HEK293 (cell line): ENCODE results near the gene MAN1B1.

ENCODE experiments used
- AEBP2 ChIP-seq: fragments of 450-650 bp; formaldehyde crosslinking; IDR thresholded peaks from 2 replicates; pipeline ENCODE4 v1.5.1; 2016; ENCODE audit warnings: missing biosample characterization, missing genetic modification characterization, borderline replicate concordance
- GLI2 ChIP-seq: fragments of 450-650 bp; formaldehyde crosslinking; IDR thresholded peaks from 2 replicates; pipeline ENCODE4; 2017; ENCODE audit warnings: missing biosample characterization, missing genetic modification characterization, low read depth, borderline replicate concordance
- HOXA7 ChIP-seq: sonication (generic); formaldehyde crosslinking; IDR thresholded peaks from 2 replicates; pipeline ENCODE4 v1.8.1; 2022; ENCODE audit warnings: missing genetic modification reagents, borderline replicate concordance
- IKZF3 ChIP-seq: fragments of 450-650 bp; IDR thresholded peaks from 2 replicates; pipeline ENCODE4 v1.5.0; 2018; ENCODE audit warnings: missing biosample characterization, mild to moderate bottlenecking, missing genetic modification characterization, moderate library complexity
- KLF1 ChIP-seq: fragments of 450-650 bp; formaldehyde crosslinking; IDR thresholded peaks from 2 replicates; pipeline ENCODE4 v1.5.1; 2016; ENCODE audit warnings: missing biosample characterization, missing genetic modification characterization
- MEIS1 ChIP-seq: sonication (generic); formaldehyde crosslinking; IDR thresholded peaks from 2 replicates; pipeline ENCODE4 v1.8.1; 2022; ENCODE audit warnings: missing genetic modification reagents, mild to moderate bottlenecking, borderline replicate concordance
- OVOL3 ChIP-seq: fragments of 450-650 bp; formaldehyde crosslinking; IDR thresholded peaks from 2 replicates; pipeline ENCODE4 v1.5.1; 2016; ENCODE audit warnings: missing biosample characterization, missing genetic modification characterization
- PATZ1 ChIP-seq: fragments of 450-650 bp; formaldehyde crosslinking; IDR thresholded peaks from 2 replicates; pipeline ENCODE4 v1.5.1; 2016; ENCODE audit warnings: missing biosample characterization, missing genetic modification characterization
- SP3 ChIP-seq: fragments of 450-650 bp; formaldehyde crosslinking; IDR thresholded peaks from 2 replicates; pipeline ENCODE4 v1.5.1; 2016; ENCODE audit warnings: missing biosample characterization, missing genetic modification characterization
- ZBTB11 ChIP-seq: fragments of 450-650 bp; formaldehyde crosslinking; conservative IDR thresholded peaks from 2 replicates; pipeline ENCODE4 v1.5.1; 2016; ENCODE audit warnings: low read depth, missing biosample characterization, missing genetic modification characterization
- ZBTB20 ChIP-seq: fragments of 450-650 bp; formaldehyde crosslinking; IDR thresholded peaks from 2 replicates; pipeline ENCODE4 v1.5.1; 2016; ENCODE audit warnings: missing biosample characterization, missing genetic modification characterization
- ZFP69B ChIP-seq: fragments of 450-650 bp; formaldehyde crosslinking; IDR thresholded peaks from 2 replicates; pipeline ENCODE4 v1.5.1; 2016; ENCODE audit warnings: missing biosample characterization, missing genetic modification characterization
- ZNF175 ChIP-seq: fragments of 450-650 bp; formaldehyde crosslinking; IDR thresholded peaks from 2 replicates; pipeline ENCODE4 v1.5.1; 2016; ENCODE audit warnings: missing biosample characterization, missing genetic modification characterization
- ZNF248 ChIP-seq: fragments of 450-650 bp; formaldehyde crosslinking; IDR thresholded peaks from 2 replicates; pipeline ENCODE4 v1.5.1; 2017; ENCODE audit warnings: missing biosample characterization, missing genetic modification characterization
- ZNF266 ChIP-seq: fragments of 450-650 bp; formaldehyde crosslinking; IDR thresholded peaks from 2 replicates; pipeline ENCODE4 v1.5.1; 2016; ENCODE audit warnings: missing biosample characterization, missing genetic modification characterization, low read depth
- ZNF335 ChIP-seq: fragments of 450-650 bp; formaldehyde crosslinking; conservative IDR thresholded peaks from 2 replicates; pipeline ENCODE4 v1.5.1; 2016; ENCODE audit warnings: missing biosample characterization, missing genetic modification characterization
- ZNF341 ChIP-seq: fragments of 450-650 bp; formaldehyde crosslinking; IDR thresholded peaks from 2 replicates; pipeline ENCODE4; 2016; ENCODE audit warnings: low read depth, missing biosample characterization, missing genetic modification characterization
- ZNF362 ChIP-seq: fragments of 450-650 bp; formaldehyde crosslinking; IDR thresholded peaks from 2 replicates; pipeline ENCODE4 v1.5.1; 2016; ENCODE audit warnings: missing biosample characterization, missing genetic modification characterization
- ZNF404 ChIP-seq: fragments of 450-650 bp; formaldehyde crosslinking; IDR thresholded peaks from 2 replicates; pipeline ENCODE4 v1.5.1; 2017; ENCODE audit warnings: missing biosample characterization, missing genetic modification characterization
- ZNF585B ChIP-seq: fragments of 450-650 bp; formaldehyde crosslinking; IDR thresholded peaks from 2 replicates; pipeline ENCODE4 v1.5.1; 2016; ENCODE audit warnings: missing biosample characterization, missing genetic modification characterization
- ZNF707 ChIP-seq: fragments of 450-650 bp; formaldehyde crosslinking; IDR thresholded peaks from 2 replicates; pipeline ENCODE4 v1.5.1; 2016; ENCODE audit warnings: missing biosample characterization, missing genetic modification characterization
- ZNF776 ChIP-seq: fragments of 450-650 bp; formaldehyde crosslinking; IDR thresholded peaks from 2 replicates; pipeline ENCODE4 v1.5.0; 2017; ENCODE audit warnings: missing biosample characterization, missing genetic modification characterization, borderline replicate concordance
- ZNF785 ChIP-seq: fragments of 450-650 bp; formaldehyde crosslinking; IDR thresholded peaks from 2 replicates; pipeline ENCODE4 v1.5.1; 2016; ENCODE audit warnings: missing biosample characterization, missing genetic modification characterization
- ZSCAN5A ChIP-seq: fragments of 450-650 bp; formaldehyde crosslinking; IDR thresholded peaks from 2 replicates; pipeline ENCODE4 v1.5.1; 2016; ENCODE audit warnings: missing biosample characterization, missing genetic modification characterization
- TF ChIP-seq, protein P1 (sequence below): fragments of 450-650 bp; formaldehyde crosslinking; optimal IDR thresholded peaks from 2 replicates; pipeline ENCODE3; 2016; ENCODE audit warnings: missing biosample characterization, mild to moderate bottlenecking, missing genetic modification characterization

Gene MAN1B1

DNA sequence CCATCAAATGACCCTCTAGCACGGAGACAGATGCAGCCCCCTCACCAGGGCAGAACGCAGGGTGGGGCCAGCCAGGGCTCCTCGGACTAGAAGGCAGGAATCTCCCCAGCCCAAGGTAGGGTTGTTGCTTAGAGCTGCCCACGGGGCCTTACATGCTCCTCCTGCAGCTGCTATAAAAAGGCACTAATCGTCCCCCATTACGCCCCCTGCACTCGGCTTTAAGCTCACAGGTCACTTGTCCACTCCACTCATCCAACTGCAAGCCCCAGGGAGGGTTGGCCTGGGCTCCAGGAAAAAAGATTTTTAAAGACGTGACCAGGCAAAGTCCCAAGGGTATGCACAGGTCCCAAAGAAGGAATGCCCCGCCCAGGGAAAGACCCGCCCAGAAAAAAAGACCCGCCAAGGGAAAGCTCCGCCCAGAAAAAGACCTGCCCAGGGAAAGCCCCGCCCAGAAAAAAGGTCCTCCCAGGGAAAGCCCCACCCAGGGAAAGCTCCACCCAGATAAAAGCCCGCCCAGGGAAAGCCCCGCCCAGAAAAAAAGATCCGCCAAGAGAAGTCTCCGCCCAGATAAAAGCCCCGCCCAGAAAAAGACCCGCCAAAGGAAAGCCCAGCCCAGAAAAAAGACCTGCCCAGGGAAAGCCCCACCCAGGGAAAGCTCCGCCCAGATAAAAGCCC lies 63.3 kb downstream of the MAN1B1 start (continued):
- TF ChIP-seq ZNF707 (tag by site-specific recombination) (no peak), ZNF341 (tag by site-specific recombination) (peak; percentile 89), ZNF404 (tag by site-specific recombination) (no peak), SP3 (tag by site-specific recombination) (peak; percentile 94), ZFP69B (tag by site-specific recombination) (no peak), GLI2 (no peak), ZNF248 (tag by site-specific recombination) (no peak), HOXA7 (CRISPR knock-in tag) (no peak), ZBTB20 (tag by site-specific recombination) (no peak), ZNF335 (peak; percentile 59), IKZF3 (tag by site-specific recombination) (peak; percentile 83), ZSCAN5A (tag by site-specific recombination) (no peak), ZNF362 (tag by site-specific recombination) (peak; percentile 97), KLF1 (peak; percentile 90), ZNF776 (tag by site-specific recombination) (no peak), ZNF785 (no peak), ZNF175 (tag by site-specific recombination) (no peak), AEBP2 (no peak), PATZ1 (peak; percentile 68), MEIS1 (no peak), OVOL3 (tag by site-specific recombination) (no peak), ZBTB11 (tag by site-specific recombination) (no peak), ZNF585B (no peak), ZNF266 (tag by site-specific recombination) (no peak)
- TF ChIP-seq, protein P1, sequence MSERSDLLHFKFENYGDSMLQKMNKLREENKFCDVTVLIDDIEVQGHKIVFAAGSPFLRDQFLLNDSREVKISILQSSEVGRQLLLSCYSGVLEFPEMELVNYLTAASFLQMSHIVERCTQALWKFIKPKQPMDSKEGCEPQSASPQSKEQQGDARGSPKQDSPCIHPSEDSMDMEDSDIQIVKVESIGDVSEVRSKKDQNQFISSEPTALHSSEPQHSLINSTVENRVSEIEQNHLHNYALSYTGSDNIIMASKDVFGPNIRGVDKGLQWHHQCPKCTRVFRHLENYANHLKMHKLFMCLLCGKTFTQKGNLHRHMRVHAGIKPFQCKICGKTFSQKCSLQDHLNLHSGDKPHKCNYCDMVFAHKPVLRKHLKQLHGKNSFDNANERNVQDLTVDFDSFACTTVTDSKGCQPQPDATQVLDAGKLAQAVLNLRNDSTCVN (tag by site-specific recombination): no peak
- TF ChIP-seq, all 188 proteins: peak for 11
